Sigmoid colon (tissue), 7 donors: ENCODE results near the gene CAMSAP3. TPM values are rescaled to one million over a fixed set of nuclear protein-coding genes. Genes with fewer than 3 reads are reported as not detected.

ENCODE experiments used
- DNase-seq: peaks from one replicate; pipeline ENCODE4 v3.0.0-alpha.2; 2019
- H3K27ac ChIP-seq, 4 donors: fragments of 200-600 bp; sonication (generic); one replicate each; pipeline ENCODE4 v1.5.1; 2016 to 2019; ENCODE audit warnings: mild to moderate bottlenecking in 1 of 4
- H3K27me3 ChIP-seq, 3 donors: fragments of 200-600 bp; sonication (generic); one replicate each; pipeline ENCODE4 v1.5.1; 2019; ENCODE audit warnings: mild to moderate bottlenecking in 1 of 3
- H3K36me3 ChIP-seq, 4 donors: fragments of 200-600 bp; sonication (generic); one replicate each; pipeline ENCODE4 v1.5.1; 2016 to 2019
- H3K4me1 ChIP-seq, 4 donors: fragments of 200-600 bp; sonication (generic); one replicate each; pipeline ENCODE4 v1.5.1; 2017 to 2019
- H3K4me3 ChIP-seq, 4 donors: fragments of 200-600 bp; sonication (generic); one replicate each; pipeline ENCODE4 v1.5.1; 2017 to 2019; ENCODE audit warnings: mild to moderate bottlenecking in 2 of 4, moderate library complexity in 1 of 4
- H3K9me3 ChIP-seq, 4 donors: fragments of 200-600 bp in 3 of 4; sonication (generic) in 3 of 4; one replicate each; pipeline versions ENCODE4 v1.5.1 to v1.6.1; 2013 to 2019
- CTCF ChIP-seq, 4 experiments: fragments of 450-650 bp in 3 of 4; fragments of 200-600 bp in 1 of 4; IDR thresholded peaks; one replicate each; pipeline ENCODE4 v1.5.1; 2016 to 2019; ENCODE audit warnings: antibody characterized with exemption in 4 of 4, mild to moderate bottlenecking in 3 of 4, moderate library complexity in 2 of 4
- EP300 ChIP-seq, 4 donors: sonication (generic); formaldehyde crosslinking; IDR thresholded peaks; one replicate each; pipeline ENCODE4 v1.6.1; 2017; ENCODE audit warnings: antibody characterized with exemption in 4 of 4
- POLR2A ChIP-seq, 2 donors: fragments of 450-650 bp; IDR thresholded peaks; one replicate each; pipeline ENCODE4 v1.6.1; 2016; ENCODE audit warnings: antibody characterized with exemption in 2 of 2, mild to moderate bottlenecking in 2 of 2, moderate library complexity in 2 of 2
- POLR2AphosphoS5 ChIP-seq, 4 donors: sonication (generic); formaldehyde crosslinking; IDR thresholded peaks; one replicate each; pipeline ENCODE4 v1.6.1; 2017; ENCODE audit warnings: antibody characterized with exemption in 4 of 4
- WGBS, 2 donors: extraction: QIAGEN DNeasy Blood & Tissue Kit; methylation state at CpG; one replicate each; pipeline ENCODE4 v1.1.7; 2013; 5-methylcytosine and 5-hydroxymethylcytosine counted together
- intact Hi-C: fragments of 100-400 bp; cut with DNase I; formaldehyde crosslinking; loops from one replicate; pipeline ENCODE4 v1.15.1; 2023
- polyA plus RNA-seq, 3 donors: library from polyadenylated mRNA; stranded (reverse); fragments of 200-250 nt; gene quantifications; one replicate each; pipeline ENCODE4 v1.2.3, GENCODE V29; 2013
- total RNA-seq, 4 donors: library from RNA; depleted of rRNA; stranded (reverse); fragments of >200 nt; gene quantifications; one replicate each; pipeline ENCODE4 v1.1.0, GENCODE V29; 2016
- donor health status: healthy with polysubstance abuse.
- donor health status: Bipolar disorder and iron deficiency.
- donor health status: healthy.

Gene CAMSAP3
- total and polyA plus RNA-seq, 7 donors, result under 0.01 to 37.2 (median 7.9) TPM; not detected in 1

GRCh38 chr19:7561325-7561724 is 34.3 kb upstream of the CAMSAP3 start:
- H3K27ac ChIP-seq, result no peak overlapping the region
- TF ChIP-seq EP300 (IDR thresholded peaks at IDR 0.05) (no peak), CTCF (IDR thresholded peaks at IDR 0.05) (no peak), POLR2AphosphoS5 (IDR thresholded peaks at IDR 0.05) (no peak), POLR2A (IDR thresholded peaks at IDR 0.05) (no peak)
- no peak overlapping the region for H3K4me3 ChIP-seq
- no peaks in the 10 kb centered on the region for H3K9me3 ChIP-seq
- H3K27me3 ChIP-seq, result no peaks in the 10 kb centered on the region
- WGBS, 2 donors, result 86 to 92% methylated on average over 17 of the region's 17 CpGs
- peaks cover 29 to 55% (median 46%) of the 10 kb centered on the region in 4 donors for H3K36me3 ChIP-seq
- no peak for DNase-seq
- intact Hi-C loops, result loop anchor here (10.0 kb wide), 1 partner anchor 433 kb away; no protein-coding TSS in a partner anchor
- no peaks in the 10 kb centered on the region for H3K4me1 ChIP-seq

- H3K27me3 ChIP-seq, result no peaks in the 10 kb centered on the region
- intact Hi-C loops, result loop anchor here (10.0 kb wide), 1 partner anchor 432 kb away; no protein-coding TSS in a partner anchor
- 40 to 61% methylated on average over 16 of the region's 16 CpGs for WGBS, 2 donors
- no peak overlapping the region for H3K4me3 ChIP-seq
- TF ChIP-seq EP300 (IDR thresholded peaks at IDR 0.05) (no peak), CTCF (IDR thresholded peaks at IDR 0.05) (no peak), POLR2AphosphoS5 (IDR thresholded peaks at IDR 0.05) (no peak), POLR2A (IDR thresholded peaks at IDR 0.05) (no peak)
- DNase-seq, result no peak
- no peaks in the 10 kb centered on the region for H3K4me1 ChIP-seq
- H3K9me3 ChIP-seq, result no peaks in the 10 kb centered on the region
- peaks cover 17 to 40% (median 32%) of the 10 kb centered on the region in 4 donors for H3K36me3 ChIP-seq
- H3K27ac ChIP-seq, result no peak overlapping the region
These were observed 32.8 kb upstream of the CAMSAP3 start for GRCh38 chr19:7562646-7563393.

- 93% methylated on average over 4 of the region's 4 CpGs for WGBS, 2 donors
These were observed 30.8 kb upstream of the CAMSAP3 start for GRCh38 chr19:7564866-7565265.

GRCh38 chr19:7565332-7565731 is 30.3 kb upstream of the CAMSAP3 start:
- intact Hi-C loops, result loop anchor here (5.0 to 10.0 kb wide), 2 partner anchors 117 to 429 kb away; partner anchors contain the start of gene TRAPPC5
- no peak for TF ChIP-seq POLR2AphosphoS5 (IDR thresholded peaks at IDR 0.05)
- no peak for TF ChIP-seq EP300 (IDR thresholded peaks at IDR 0.05)
- Histone ChIP-seq H3K4me1 (no peaks in the 10 kb centered on the region), H3K9me3 (no peaks in the 10 kb centered on the region), H3K4me3 (no peak overlapping the region), H3K27me3 (no peaks in the 10 kb centered on the region), H3K27ac (no peak overlapping the region), H3K36me3 (peaks cover 5 to 15% (median 9%) of the 10 kb centered on the region in 4 donors)
- DNase-seq, result no peak
- WGBS, 2 donors, result 71 to 94% methylated on average over 5 of the region's 5 CpGs

More at GRCh38 chr19:7564866-7565265, 30.8 kb upstream of the CAMSAP3 start:
- no peak for DNase-seq
- Histone ChIP-seq H3K27ac (no peak overlapping the region), H3K4me3 (no peak overlapping the region), H3K36me3 (peaks cover 6 to 20% (median 13%) of the 10 kb centered on the region in 4 donors), H3K9me3 (no peaks in the 10 kb centered on the region), H3K27me3 (no peaks in the 10 kb centered on the region), H3K4me1 (no peaks in the 10 kb centered on the region)
- intact Hi-C loops, result loop anchor here (5.0 to 10.0 kb wide), 2 partner anchors 117 to 430 kb away; partner anchors contain the start of gene TRAPPC5
- TF ChIP-seq POLR2AphosphoS5 (IDR thresholded peaks at IDR 0.05) (no peak), CTCF (IDR thresholded peaks at IDR 0.05) (no peak)

GRCh38 chr19:7570761-7571160 is 24.9 kb upstream of the CAMSAP3 start:
- intact Hi-C loops, result no loop called here
- H3K4me1 ChIP-seq, result no peaks in the 10 kb centered on the region
- H3K9me3 ChIP-seq, result no peaks in the 10 kb centered on the region
- DNase-seq, result no peak
- H3K27me3 ChIP-seq, result no peaks in the 10 kb centered on the region
- H3K36me3 ChIP-seq, result no peaks in the 10 kb centered on the region
- H3K4me3 ChIP-seq, result no peak overlapping the region
- 59 to 82% methylated on average over 5 of the region's 5 CpGs for WGBS, 2 donors
- no peak for TF ChIP-seq POLR2A (IDR thresholded peaks at IDR 0.05)
- no peak for TF ChIP-seq EP300 (IDR thresholded peaks at IDR 0.05)
- TF ChIP-seq POLR2AphosphoS5 (IDR thresholded peaks at IDR 0.05), result no peak
- no peak for TF ChIP-seq CTCF (IDR thresholded peaks at IDR 0.05)
- H3K27ac ChIP-seq, result no peak overlapping the region
